ENCODE results near the gene CERS3. TPM values are rescaled to one million over a fixed set of nuclear protein-coding genes. Genes with fewer than 3 reads are reported as not detected.

CERS3 gene
- total RNA-seq, 1 donor from 2014 or later = not detected

- no peak for DNase-seq (ENCODE audit: extremely low read depth, low read depth, low spot score)
These were observed 135.7 kb downstream of the CERS3 start for GRCh38 chr15:100393008-100393407.

GRCh38 chr15:100385300-100386050, 143.3 kb downstream of the CERS3 start:
- no peak for DNase-seq (ENCODE audit: extremely low read depth, low read depth, low spot score)

- DNase-seq (ENCODE audit: extremely low read depth, low read depth, low spot score) = no peak
These were observed 144.7 kb downstream of the CERS3 start for GRCh38 chr15:100384108-100384410.

GRCh38 chr15:100383302-100384107, 145.2 kb downstream of the CERS3 start:
- DNase-seq (ENCODE audit: extremely low read depth, low read depth, low spot score) = no peak

- DNase-seq (ENCODE audit: extremely low read depth, low read depth, low spot score) = no peak
These were observed 154.8 kb downstream of the CERS3 start for GRCh38 chr15:100373942-100374341.

- DNase-seq (ENCODE audit: extremely low read depth, low read depth, low spot score) = no peak
These were observed 155.4 kb downstream of the CERS3 start for GRCh38 chr15:100373120-100373896.

- DNase-seq (ENCODE audit: extremely low read depth, low read depth, low spot score) = no peak
These were observed 156.0 kb downstream of the CERS3 start for GRCh38 chr15:100372739-100373119.

- DNase-seq (ENCODE audit: extremely low read depth, low read depth, low spot score) = no peak
These were observed 173.4 kb downstream of the CERS3 start for GRCh38 chr15:100355342-100355741.

GRCh38 chr15:100353449-100353848, 175.3 kb downstream of the CERS3 start:
- DNase-seq (ENCODE audit: extremely low read depth, low read depth, low spot score) = no peak

- no peak for DNase-seq (ENCODE audit: extremely low read depth, low read depth, low spot score)
These were observed 178.1 kb downstream of the CERS3 start for GRCh38 chr15:100350434-100351226.

Other genes with a start within 250 kb of the CERS3 start
- gene ADAMTS17, start 187.0 kb downstream of the CERS3 start, total RNA-seq = not detected in 2 replicates
- 7.1 and 8.0 TPM in 2 replicates for gene LINS1, start 73.2 kb upstream of the CERS3 start, total RNA-seq
- gene ASB7, start 73.6 kb upstream of the CERS3 start, total RNA-seq = 9.8 and 10.8 TPM in 2 replicates

Measured in glomerular endothelial cell (primary cell).